ENCODE data around the gene AGBL3. TPM values are rescaled to one million over a fixed set of nuclear protein-coding genes. Genes with fewer than 3 reads are reported as not detected.

AGBL3 gene
- polyA plus RNA-seq, 2 of the 4 experiments (the other 2 are of a cell fraction), result 2.2 to 4.3 TPM

GRCh38 chr7:135094472-135095237, 108.3 kb downstream of the AGBL3 start:
- no peak for ATAC-seq
- DNase-seq (ENCODE audit: low read depth in 1 of 2, low spot score in 1 of 2), result no peak
- POLR2A ChIA-PET, result no interaction called here
- no peaks in the 10 kb centered on the region for H3K9me3 ChIP-seq
- no peak for TF ChIP-seq CHD2 (IDR thresholded peaks at IDR 0.05; ENCODE audit: low read length, partially characterized antibody)
- TF ChIP-seq, protein P1, sequence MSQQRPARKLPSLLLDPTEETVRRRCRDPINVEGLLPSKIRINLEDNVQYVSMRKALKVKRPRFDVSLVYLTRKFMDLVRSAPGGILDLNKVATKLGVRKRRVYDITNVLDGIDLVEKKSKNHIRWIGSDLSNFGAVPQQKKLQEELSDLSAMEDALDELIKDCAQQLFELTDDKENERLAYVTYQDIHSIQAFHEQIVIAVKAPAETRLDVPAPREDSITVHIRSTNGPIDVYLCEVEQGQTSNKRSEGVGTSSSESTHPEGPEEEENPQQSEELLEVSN (IDR thresholded peaks at IDR 0.05; ENCODE audit: borderline replicate concordance, low read depth), result no peak
- TF ChIP-seq CBX8 (IDR thresholded peaks at IDR 0.05), result no peak
- TF ChIP-seq HOXB13 (CRISPR knock-in tag; IDR thresholded peaks at IDR 0.05; ENCODE audit: low read depth), result no peak
- no peak for TF ChIP-seq GATA3 (IDR thresholded peaks at IDR 0.05; ENCODE audit: borderline replicate concordance)
- TF ChIP-seq HOXA7 (CRISPR knock-in tag; IDR thresholded peaks at IDR 0.05), result no peak
- no peaks in the 10 kb centered on the region for H3K4me1 ChIP-seq
- WGBS (ENCODE audit: missing lambda C conversion rate), result 62% methylated on average over 2 of the region's 2 CpGs
- H3K4me3 ChIP-seq, result no peak overlapping the region
- H3K4me2 ChIP-seq, result no peak overlapping the region
- no peak overlapping the region for H3K27ac ChIP-seq
- CTCF ChIA-PET, result no interaction called here
- no peak for FAIRE-seq

- ChIA-PET POLR2A (no interaction called here), CTCF (no interaction called here)
- no peak for FAIRE-seq
Measured at GRCh38 chr7:135095450-135095849, 109.1 kb downstream of the AGBL3 start.

GRCh38 chr7:135098391-135098790, 112.1 kb downstream of the AGBL3 start:
- FAIRE-seq (no peak), ATAC-seq (no peak), DNase-seq (ENCODE audit: low read depth in 1 of 2, low spot score in 1 of 2) (no peak)
- H3K4me2 ChIP-seq, result no peak overlapping the region
- 25% methylated on average over 3 of the region's 3 CpGs for WGBS (ENCODE audit: missing lambda C conversion rate)
- TF ChIP-seq CTCF (IDR thresholded peaks at IDR 0.05) (no peak), SREBF2 (IDR thresholded peaks at IDR 0.05) (no peak), CBX2 (IDR thresholded peaks at IDR 0.05; ENCODE audit: borderline replicate concordance, low read depth) (no peak), ZC3H11A (IDR thresholded peaks at IDR 0.05) (no peak), FOXS1 (CRISPR knock-in tag; IDR thresholded peaks at IDR 0.05) (no peak), REST (IDR thresholded peaks at IDR 0.05) (no peak), FOSB (CRISPR knock-in tag; IDR thresholded peaks at IDR 0.05) (no peak), POLR2AphosphoS2 (conservative IDR thresholded peaks at IDR 0.05; ENCODE audit: low read length) (no peak), CHD2 (IDR thresholded peaks at IDR 0.05; ENCODE audit: low read length, partially characterized antibody) (no peak), HOXB13 (CRISPR knock-in tag; IDR thresholded peaks at IDR 0.05; ENCODE audit: low read depth) (no peak)
- H3K4me3 ChIP-seq, result no peak overlapping the region
- ChIA-PET CTCF (no interaction called here), POLR2A (no interaction called here)
- H3K9me3 ChIP-seq, result no peaks in the 10 kb centered on the region
- H3K27ac ChIP-seq, result no peak overlapping the region
- H3K4me1 ChIP-seq, result no peaks in the 10 kb centered on the region

More at GRCh38 chr7:135095450-135095849, 109.1 kb downstream of the AGBL3 start:
- no peak for DNase-seq (ENCODE audit: low read depth in 1 of 2, low spot score in 1 of 2)
- H3K27ac ChIP-seq, result no peak overlapping the region
- no peak for ATAC-seq
- WGBS (ENCODE audit: missing lambda C conversion rate), result 45% methylated on average over 1 of the region's 1 CpG
- H3K4me1 ChIP-seq, result no peaks in the 10 kb centered on the region
- no peak overlapping the region for H3K4me3 ChIP-seq
- TF ChIP-seq RCOR1 (IDR thresholded peaks at IDR 0.05; ENCODE audit: low read depth, low read length), result no peak
- no peak for TF ChIP-seq NFE2L2 (conservative IDR thresholded peaks at IDR 0.05; ENCODE audit: low read length)
- no peak for TF ChIP-seq ZC3H11A (IDR thresholded peaks at IDR 0.05)
- TF ChIP-seq RNF2 (IDR thresholded peaks at IDR 0.05; ENCODE audit: borderline replicate concordance, low read depth), result no peak
- no peak for TF ChIP-seq ELK1 (IDR thresholded peaks at IDR 0.05; ENCODE audit: low read depth, low read length)
- no peak for TF ChIP-seq RAD21 (conservative IDR thresholded peaks at IDR 0.05 in 1 of 2, IDR thresholded peaks at IDR 0.05 in 1 of 2)
- TF ChIP-seq SREBF2 (IDR thresholded peaks at IDR 0.05), result no peak
- no peak for TF ChIP-seq ZSCAN20 (CRISPR knock-in tag; IDR thresholded peaks at IDR 0.05)
- TF ChIP-seq TP53 (CRISPR knock-in tag; IDR thresholded peaks at IDR 0.05), result no peak
- H3K4me2 ChIP-seq, result no peak overlapping the region
- no peaks in the 10 kb centered on the region for H3K9me3 ChIP-seq
